Activated T-cell treated with anti-CD3 and anti-CD28 coated beads, Interleukin-2, amount 50 U/mL, for 72 hours (primary cell): ENCODE measurements around the gene APAF1. TPM values are rescaled to one million over a fixed set of nuclear protein-coding genes. Genes with fewer than 3 reads are reported as not detected.
A peak's percentile ranks its signal among the peaks of the same experiment; 100 is the strongest.
"Not testable (repeated sequence)": the region's sequence is repeated elsewhere in the genome, so short reads cannot be mapped to it uniquely, and the experiment has no call there.

Source experiments
- ATAC-seq, 2 donors: fragments of 150-1000 bp; cut with Tn5 transposase; replicated peaks in 1 of 2; 2 replicates each; pipeline ENCODE4 v1.10.0; 2021; ENCODE audit warnings: moderate library complexity in 2 of 2, mild to moderate bottlenecking in 1 of 2
- DNase-seq, 2 donors: peaks; one replicate each; pipeline ENCODE4 v3.0.0; 2021 to 2022; ENCODE audit warnings: mixed read lengths in 1 of 2
- H3K27ac Mint-ChIP-seq: one replicate; pipeline ENCODE4 v1.8.0; 2022; ENCODE audit warnings: mild to moderate bottlenecking, moderate library complexity, mixed read lengths
- H3K27me3 Mint-ChIP-seq: one replicate; pipeline ENCODE4 v1.8.0; 2022; ENCODE audit warnings: low read depth, mixed read lengths
- H3K36me3 Mint-ChIP-seq, 2 donors: one replicate each; pipeline ENCODE4 v1.8.0; 2022; ENCODE audit warnings: mixed read lengths in 2 of 2, mild to moderate bottlenecking in 1 of 2; ENCODE audit not compliant: insufficient read depth in 2 of 2
- H3K4me1 Mint-ChIP-seq: one replicate; pipeline ENCODE4 v1.8.0; 2022; ENCODE audit warnings: low read depth, mixed read lengths
- H3K4me3 Mint-ChIP-seq, 2 donors: one replicate each; pipeline ENCODE4 v1.8.0; 2022; ENCODE audit warnings: mild to moderate bottlenecking in 2 of 2, mixed read lengths in 2 of 2, moderate library complexity in 2 of 2
- H3K9me3 Mint-ChIP-seq, 2 donors: one replicate each; pipeline ENCODE4 v1.8.0; 2022; ENCODE audit warnings: mixed read lengths in 2 of 2
- total RNA-seq, 2 donors: library from RNA; stranded (reverse); gene quantifications; one replicate each; pipeline ENCODE4 v1.2.3, GENCODE V29; 2022

APAF1 gene
- total RNA-seq, 2 donors from 2014 or later: 18.6 to 22.2 TPM

DNA sequence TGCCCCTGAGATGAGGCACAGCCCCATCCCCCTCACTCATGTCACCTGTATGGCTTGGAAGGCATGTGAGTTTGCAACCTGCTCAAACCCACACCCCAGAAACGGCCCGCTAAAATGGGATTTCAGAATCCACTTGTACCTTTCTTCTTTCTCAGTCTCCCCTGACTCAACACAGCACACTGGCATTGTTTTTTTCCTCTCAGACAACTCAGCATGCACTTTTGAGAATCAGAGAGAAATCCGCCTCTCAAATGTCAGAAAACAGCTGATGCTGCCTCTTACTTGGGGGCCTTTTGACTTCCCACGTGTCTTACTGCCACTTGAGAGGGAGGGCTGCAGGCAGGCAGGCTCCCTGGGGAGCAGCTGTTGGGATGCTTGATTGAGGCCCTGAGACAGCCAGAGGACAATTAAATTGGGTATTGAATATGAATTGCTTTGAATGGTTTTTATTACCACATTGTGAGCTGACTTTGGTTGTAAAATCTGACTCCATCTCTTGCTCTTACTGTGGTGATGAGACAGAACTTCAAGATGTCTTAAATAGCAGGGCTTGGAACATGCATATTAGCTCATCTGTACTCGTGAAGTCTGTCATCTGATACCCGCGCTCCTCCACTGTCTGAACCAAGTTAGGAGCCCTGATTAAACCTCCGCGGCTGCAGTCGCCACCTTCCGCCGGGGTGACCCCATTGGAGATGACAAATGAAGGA is 96.6 kb downstream of the APAF1 start:
- Mint-ChIP-seq H3K4me3 (peak overlapping the region; percentile 42 to 71), H3K27me3 (peaks cover 19% of the 10 kb centered on the region), H3K9me3 (no peaks in the 10 kb centered on the region), H3K4me1 (peaks cover 76% of the 10 kb centered on the region), H3K36me3 (peaks cover 0 to 2% of the 10 kb centered on the region in 2 donors), H3K27ac (peak overlapping the region; percentile 81)
- ATAC-seq (peak; percentile 65 to 69), DNase-seq (peak; percentile 63 to 75)

DNA sequence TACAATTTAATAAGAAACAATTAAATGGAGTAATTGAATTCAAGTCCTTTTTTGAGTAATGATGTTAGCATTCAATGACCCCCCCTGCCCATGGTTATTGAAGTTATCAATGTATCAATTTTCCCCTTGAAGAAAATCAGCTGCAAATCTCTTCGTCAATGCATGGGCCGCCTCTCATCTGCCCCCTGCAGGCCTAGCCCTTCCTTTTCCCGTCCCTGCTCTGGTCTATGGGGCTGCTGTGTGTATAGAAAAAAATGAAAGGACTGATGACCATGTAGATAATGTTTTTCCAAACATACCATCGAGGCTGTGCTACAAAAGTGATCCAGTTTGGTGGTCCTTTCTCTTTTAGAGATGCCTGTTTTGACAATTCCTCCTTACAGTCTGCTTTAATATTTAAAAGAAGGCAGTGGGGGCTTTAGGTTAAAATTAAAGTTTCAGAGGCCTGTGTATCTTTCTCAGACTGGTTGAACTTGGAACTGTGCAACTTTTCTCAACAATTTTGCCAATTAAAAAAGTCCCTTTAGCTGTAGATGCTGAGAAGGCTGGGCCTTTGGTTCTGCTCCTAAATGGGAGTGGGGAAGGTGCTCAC is 98.4 kb downstream of the APAF1 start:
- Mint-ChIP-seq H3K27me3 (peaks cover 32% of the 10 kb centered on the region), H3K4me3 (peak overlapping the region; percentile 43 to 71), H3K36me3 (peaks cover 0 to 2% of the 10 kb centered on the region in 2 donors), H3K27ac (no peak overlapping the region), H3K9me3 (no peaks in the 10 kb centered on the region), H3K4me1 (peaks cover 69% of the 10 kb centered on the region)
- no peak for ATAC-seq
- DNase-seq: peak; percentile 62 to 68

DNA sequence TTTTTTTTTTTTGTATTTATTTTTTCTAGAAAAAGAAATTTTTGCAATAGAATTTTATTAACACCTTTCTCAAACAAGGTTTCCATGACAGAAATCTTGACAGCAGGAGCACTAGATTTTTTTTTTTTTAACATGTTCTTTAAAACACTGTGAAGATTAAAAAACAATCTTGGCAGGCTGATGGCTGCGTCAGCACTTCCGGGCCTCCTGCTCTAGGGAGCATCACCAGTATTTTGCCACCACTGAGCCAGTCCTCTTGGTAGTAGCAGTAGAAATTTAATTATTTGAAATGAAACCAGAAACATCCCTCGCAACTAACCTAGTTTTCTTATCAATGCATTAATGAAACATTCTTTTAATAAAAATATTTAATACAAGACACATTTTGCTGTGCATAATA is 99.6 kb downstream of the APAF1 start:
- Mint-ChIP-seq H3K9me3 (no peaks in the 10 kb centered on the region), H3K4me3 (peak overlapping the region; percentile 31 to 38), H3K27ac (no peak overlapping the region), H3K4me1 (peaks cover 56% of the 10 kb centered on the region), H3K27me3 (peaks cover 38% of the 10 kb centered on the region), H3K36me3 (peaks cover 0 to 2% of the 10 kb centered on the region in 2 donors)
- DNase-seq (no peak), ATAC-seq (no peak)

DNA sequence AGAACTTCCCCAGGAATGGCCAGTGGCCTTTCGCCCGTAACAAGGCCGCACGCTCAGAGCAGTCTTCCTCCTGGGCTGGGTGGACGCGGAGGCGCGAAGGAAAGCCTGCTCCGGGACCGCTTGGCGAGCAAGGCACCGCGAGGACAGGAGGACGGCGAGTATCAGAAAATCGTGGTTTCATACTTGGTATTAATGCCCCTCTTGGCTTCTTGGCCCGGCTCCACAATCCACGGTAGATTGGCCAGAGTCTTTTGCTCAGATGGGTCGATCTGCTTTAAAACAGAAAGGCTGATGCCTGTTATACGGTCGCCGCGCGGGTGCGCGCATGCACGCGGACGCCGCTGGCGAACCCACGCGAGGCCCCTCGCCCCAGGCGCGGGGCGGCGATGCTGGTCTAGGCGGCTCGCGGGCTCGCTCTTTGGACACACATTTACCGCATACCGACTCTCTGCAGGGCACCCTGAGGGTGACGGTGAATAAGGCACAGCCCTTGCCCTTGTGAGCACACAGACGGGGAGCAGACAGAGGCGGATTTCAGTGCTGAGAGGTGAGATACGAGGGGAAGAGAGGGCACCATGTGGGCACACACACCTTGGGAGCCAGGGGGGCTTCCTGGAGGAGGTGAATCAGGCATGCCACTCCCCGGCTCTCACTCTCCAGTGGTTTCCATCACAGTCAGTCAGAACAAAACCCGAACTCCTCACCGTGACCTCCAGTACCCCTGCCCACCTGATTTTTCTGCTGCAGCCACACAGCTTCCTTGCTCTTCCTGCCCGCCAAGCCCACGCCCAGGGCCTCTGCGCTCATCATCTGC is 100.7 kb downstream of the APAF1 start:
- DNase-seq (peak; percentile 47 to 48), ATAC-seq (peak; percentile 12 to 22)
- H3K27ac Mint-ChIP-seq: peak overlapping the region; percentile 44
- peak overlapping the region; percentile 74 to 81 for H3K4me3 Mint-ChIP-seq
- no peaks in the 10 kb centered on the region for H3K9me3 Mint-ChIP-seq
- H3K27me3 Mint-ChIP-seq: peaks cover 36% of the 10 kb centered on the region
- peaks cover 45% of the 10 kb centered on the region for H3K4me1 Mint-ChIP-seq
- H3K36me3 Mint-ChIP-seq: peaks cover 0 to 2% of the 10 kb centered on the region in 2 donors

DNA sequence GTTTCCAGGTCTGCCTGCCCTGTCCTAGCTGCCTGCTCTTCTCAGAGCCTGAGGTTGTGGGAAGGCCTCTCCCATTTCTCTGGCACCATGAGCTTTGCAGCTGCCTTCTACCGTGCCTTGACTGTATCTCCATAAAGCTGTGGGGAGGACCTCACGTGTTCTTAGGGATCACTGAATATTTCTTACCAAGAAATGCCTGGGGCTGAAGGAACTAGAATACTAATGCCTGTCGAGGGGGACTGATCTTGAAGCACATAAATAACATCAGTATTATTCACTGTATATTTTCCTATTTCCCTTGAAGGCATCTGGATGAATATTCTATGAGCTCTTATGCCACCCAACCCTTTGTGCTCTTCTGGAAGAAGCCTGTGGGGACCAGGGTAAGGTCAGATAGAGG is 103.4 kb downstream of the APAF1 start:
- Mint-ChIP-seq H3K4me3 (no peak overlapping the region), H3K27me3 (peaks cover 43% of the 10 kb centered on the region), H3K27ac (no peak overlapping the region), H3K9me3 (no peaks in the 10 kb centered on the region), H3K4me1 (peaks cover 19% of the 10 kb centered on the region), H3K36me3 (peaks cover 0 to under 1% of the 10 kb centered on the region in 2 donors)
- ATAC-seq: no peak
- DNase-seq: no peak

DNA sequence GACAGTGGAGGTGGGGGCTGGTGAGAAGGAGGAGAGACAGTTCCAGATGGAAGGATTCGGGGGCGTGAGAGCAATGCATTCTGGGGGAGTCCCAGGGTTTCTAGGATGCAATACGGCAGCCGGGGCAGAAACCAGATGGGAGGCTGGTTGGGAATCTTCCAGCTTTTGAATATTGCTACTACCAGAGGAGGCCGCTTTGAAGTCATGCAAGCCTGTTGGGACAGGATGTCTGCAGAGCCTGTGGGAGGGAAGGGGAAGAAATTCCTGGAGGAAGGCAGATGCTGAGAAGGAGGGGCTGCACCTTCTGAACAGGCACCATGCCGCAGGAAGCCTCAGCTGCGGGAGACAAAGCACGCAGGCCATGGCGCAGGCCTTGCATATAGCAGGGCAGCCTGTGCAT is 105.4 kb downstream of the APAF1 start:
- Mint-ChIP-seq H3K27ac (no peak overlapping the region), H3K4me1 (peaks cover 26% of the 10 kb centered on the region), H3K36me3 (no peaks in the 10 kb centered on the region), H3K4me3 (no peak overlapping the region), H3K27me3 (peaks cover 52% of the 10 kb centered on the region), H3K9me3 (no peaks in the 10 kb centered on the region)
- ATAC-seq: no peak
- DNase-seq: no peak

DNA sequence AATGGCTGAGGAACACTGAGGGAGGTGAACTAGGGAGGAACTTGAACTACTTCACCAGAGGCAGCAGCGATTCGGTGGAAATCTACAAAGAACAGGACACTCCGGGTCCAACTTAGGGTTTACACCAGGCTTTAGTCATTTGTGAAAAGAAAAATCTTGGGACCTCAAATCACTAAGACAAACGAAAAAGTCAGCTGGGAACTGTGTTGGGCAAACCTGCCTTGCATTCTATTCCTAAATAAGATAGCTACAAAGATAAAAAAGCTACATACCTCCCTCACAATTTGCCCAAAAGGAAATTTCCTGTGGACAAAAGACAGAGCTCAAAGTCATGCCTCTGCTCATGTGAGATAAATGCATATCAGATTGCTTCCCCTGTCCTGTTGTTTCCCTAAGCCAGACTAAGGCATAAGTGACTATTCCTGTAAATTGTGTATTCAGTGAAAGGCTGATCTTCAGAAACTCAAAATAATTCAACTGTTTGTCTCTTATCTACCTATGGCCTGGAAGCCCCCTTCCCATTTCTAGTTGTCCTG is 106.6 kb downstream of the APAF1 start:
- Mint-ChIP-seq H3K4me1 (peaks cover 17% of the 10 kb centered on the region), H3K27ac (no peak overlapping the region), H3K4me3 (no peak overlapping the region), H3K36me3 (no peaks in the 10 kb centered on the region), H3K9me3 (no peaks in the 10 kb centered on the region), H3K27me3 (peaks cover 44% of the 10 kb centered on the region)
- DNase-seq: no peak
- ATAC-seq: no peak

DNA sequence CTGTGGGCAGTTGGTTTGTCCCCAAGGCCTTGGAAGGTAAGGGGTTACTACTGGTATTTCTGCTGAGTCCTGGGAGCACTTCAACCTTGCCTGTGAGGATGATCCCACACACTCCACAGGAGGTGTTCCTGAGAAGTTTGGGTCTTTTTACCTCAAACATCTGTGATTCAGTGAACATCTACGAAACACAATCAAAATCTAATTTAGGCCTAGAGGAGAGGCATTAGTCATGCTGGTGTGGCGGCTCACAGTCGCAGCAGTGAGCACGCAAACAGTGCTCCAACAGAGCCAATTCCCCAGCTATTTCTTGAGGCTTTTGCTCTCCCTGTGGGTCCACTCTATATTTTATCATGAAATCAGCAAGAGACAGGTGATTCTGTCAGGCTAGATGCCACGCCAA is 107.6 kb downstream of the APAF1 start:
- H3K4me3 Mint-ChIP-seq: no peak overlapping the region

DNA sequence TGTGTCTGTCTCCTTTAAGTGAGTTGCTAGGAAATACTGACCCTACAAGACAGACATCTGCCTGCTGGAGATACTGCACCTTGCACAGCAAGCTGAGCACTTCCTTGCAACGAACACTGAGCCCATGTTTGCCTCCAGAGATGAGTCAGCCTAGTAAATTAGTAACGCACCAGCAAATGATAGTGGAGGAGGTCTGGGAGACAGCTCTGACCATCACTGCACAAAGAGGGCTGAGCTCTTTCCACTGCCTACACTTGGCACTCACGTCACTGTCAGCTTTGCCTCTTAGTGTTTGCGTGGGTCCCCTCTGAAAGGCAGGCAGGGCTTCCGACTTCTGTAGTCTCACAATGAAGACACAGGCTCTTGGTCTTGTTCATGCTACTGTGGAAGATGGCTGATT is 109.0 kb downstream of the APAF1 start:
- ATAC-seq (peak; percentile 92 to 96), DNase-seq (peak; percentile 28 to 55)
- H3K4me1 Mint-ChIP-seq: peaks cover 11% of the 10 kb centered on the region
- H3K9me3 Mint-ChIP-seq: no peaks in the 10 kb centered on the region
- peak overlapping the region; percentile 2 to 60 for H3K4me3 Mint-ChIP-seq
- H3K27ac Mint-ChIP-seq: peak overlapping the region; percentile 60
- H3K36me3 Mint-ChIP-seq: no peaks in the 10 kb centered on the region
- peaks cover 30% of the 10 kb centered on the region for H3K27me3 Mint-ChIP-seq

More for the DNA sequence above, 107.6 kb downstream of the APAF1 start:
- no peak for ATAC-seq
- no peaks in the 10 kb centered on the region for H3K36me3 Mint-ChIP-seq
- no peak overlapping the region for H3K27ac Mint-ChIP-seq
- peaks cover 11% of the 10 kb centered on the region for H3K4me1 Mint-ChIP-seq
- H3K27me3 Mint-ChIP-seq: peaks cover 34% of the 10 kb centered on the region
- no peaks in the 10 kb centered on the region for H3K9me3 Mint-ChIP-seq
- no peak for DNase-seq

DNA sequence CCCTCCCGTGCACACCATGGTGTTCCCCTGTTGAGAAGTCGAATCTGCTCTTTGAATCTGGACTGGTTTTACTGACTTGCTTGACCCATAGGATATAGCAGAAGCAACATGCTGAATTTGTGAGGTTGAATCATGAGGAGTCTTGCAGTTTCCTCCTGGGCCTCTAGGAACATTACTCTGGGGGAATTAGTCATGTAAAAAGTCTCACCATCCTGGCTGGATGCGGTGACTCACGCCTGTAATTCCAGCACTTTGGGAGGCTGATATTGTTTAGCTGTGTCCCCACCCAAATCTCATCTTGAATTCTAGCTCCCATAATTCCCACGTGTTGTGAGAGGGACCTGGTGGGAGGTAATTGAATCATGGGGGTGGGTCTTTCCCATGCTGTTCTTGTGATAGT is 110.8 kb downstream of the APAF1 start:
- Mint-ChIP-seq H3K4me1 (peaks cover 11% of the 10 kb centered on the region), H3K27me3 (peaks cover 23% of the 10 kb centered on the region)
- H3K27ac Mint-ChIP-seq, H3K9me3 Mint-ChIP-seq, DNase-seq, H3K4me3 Mint-ChIP-seq, ATAC-seq, H3K36me3 Mint-ChIP-seq: not testable (repeated sequence)

DNA sequence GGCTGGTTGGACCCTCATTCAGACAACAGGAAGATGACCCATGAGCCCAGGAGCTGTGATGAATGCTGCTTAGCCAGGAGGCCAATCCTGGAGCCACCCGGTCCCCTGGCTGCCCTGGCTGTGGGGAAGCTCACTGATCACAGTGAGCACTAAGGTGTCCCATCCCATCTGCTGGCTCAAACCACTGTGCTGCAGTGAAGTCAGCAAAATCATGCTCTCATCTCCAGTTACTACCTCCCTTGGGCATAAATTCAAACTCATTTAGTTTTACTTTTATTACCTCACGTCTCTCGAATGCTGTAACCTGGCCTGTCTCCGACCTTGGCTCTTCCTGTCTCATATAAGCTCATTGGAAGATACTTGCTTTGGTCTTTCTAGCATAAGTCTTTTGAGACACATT is 112.4 kb downstream of the APAF1 start:
- no peak for DNase-seq
- H3K4me1 Mint-ChIP-seq: peaks cover 11% of the 10 kb centered on the region
- no peaks in the 10 kb centered on the region for H3K9me3 Mint-ChIP-seq
- no peak overlapping the region for H3K27ac Mint-ChIP-seq
- ATAC-seq: no peak
- no peak overlapping the region for H3K4me3 Mint-ChIP-seq
- H3K36me3 Mint-ChIP-seq: no peaks in the 10 kb centered on the region
- H3K27me3 Mint-ChIP-seq: peaks cover 23% of the 10 kb centered on the region

DNA sequence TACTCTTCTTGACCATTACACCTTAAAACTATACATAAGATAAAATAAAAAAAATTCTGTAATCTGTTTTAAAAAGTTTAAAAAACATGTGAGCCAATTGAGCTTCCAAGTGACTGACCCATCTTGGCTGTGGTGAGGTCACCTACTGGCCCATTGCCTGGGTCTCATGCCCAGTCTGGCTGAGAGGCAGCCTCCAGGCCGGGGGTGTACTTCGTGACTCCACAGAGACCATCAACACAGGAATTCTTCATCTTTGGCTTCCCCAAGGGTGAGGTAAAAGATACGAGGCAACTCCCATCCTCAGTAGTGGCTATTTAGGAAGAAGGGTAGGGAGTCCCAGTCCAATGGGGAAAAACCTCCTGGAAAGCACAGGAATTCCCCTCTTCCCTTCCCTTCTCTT is 113.2 kb downstream of the APAF1 start:
- H3K4me1 Mint-ChIP-seq: peaks cover 11% of the 10 kb centered on the region
- no peaks in the 10 kb centered on the region for H3K36me3 Mint-ChIP-seq
- no peak overlapping the region for H3K4me3 Mint-ChIP-seq
- ATAC-seq: no peak
- H3K27ac Mint-ChIP-seq: no peak overlapping the region
- peaks cover 16% of the 10 kb centered on the region for H3K27me3 Mint-ChIP-seq
- no peaks in the 10 kb centered on the region for H3K9me3 Mint-ChIP-seq
- DNase-seq: no peak

DNA sequence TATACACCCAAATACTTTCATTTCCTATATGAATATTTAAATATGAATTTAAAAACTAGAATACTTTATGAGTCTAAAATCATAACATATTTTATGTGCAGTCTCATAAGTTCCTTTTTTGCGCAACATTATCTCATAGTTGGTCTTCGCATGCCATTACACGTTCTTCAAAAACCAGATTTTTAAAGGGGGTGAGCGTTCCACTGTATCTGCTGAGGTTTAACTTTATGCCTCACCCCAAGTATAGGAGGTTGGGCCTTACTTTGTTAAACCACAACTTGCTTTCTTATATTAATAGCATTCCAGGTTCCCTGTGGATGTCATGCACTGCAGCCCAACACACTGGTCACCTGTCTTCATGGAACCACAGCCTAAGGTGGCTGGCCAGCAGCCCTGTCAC is 118.6 kb downstream of the APAF1 start:
- ATAC-seq (no peak), DNase-seq (no peak)
- H3K27ac Mint-ChIP-seq: no peak overlapping the region
- H3K9me3 Mint-ChIP-seq: no peaks in the 10 kb centered on the region
- H3K4me1 Mint-ChIP-seq: no peaks in the 10 kb centered on the region
- H3K36me3 Mint-ChIP-seq: no peaks in the 10 kb centered on the region
- H3K27me3 Mint-ChIP-seq: peaks cover 7% of the 10 kb centered on the region
- H3K4me3 Mint-ChIP-seq: no peak overlapping the region
